SH-SY5Y (cell line): ENCODE data around the gene RGSL1.

Source experiments
- GATA2 ChIP-seq: IDR thresholded peaks from 2 replicates; pipeline ENCODE4 v1.6.1; 2011; ENCODE audit warnings: mild to moderate bottlenecking, low read depth, low read length
- GATA3 ChIP-seq: IDR thresholded peaks from 2 replicates; pipeline ENCODE4 v1.6.1; 2011; ENCODE audit warnings: low read depth, mild to moderate bottlenecking, low read length, moderate library complexity

GRCh38 chr1:182428043-182428442, 21.9 kb upstream of the RGSL1 start:
- TF ChIP-seq GATA3 (no peak), GATA2 (no peak)
